ENCODE measurements around the gene TLR2.

DNA sequence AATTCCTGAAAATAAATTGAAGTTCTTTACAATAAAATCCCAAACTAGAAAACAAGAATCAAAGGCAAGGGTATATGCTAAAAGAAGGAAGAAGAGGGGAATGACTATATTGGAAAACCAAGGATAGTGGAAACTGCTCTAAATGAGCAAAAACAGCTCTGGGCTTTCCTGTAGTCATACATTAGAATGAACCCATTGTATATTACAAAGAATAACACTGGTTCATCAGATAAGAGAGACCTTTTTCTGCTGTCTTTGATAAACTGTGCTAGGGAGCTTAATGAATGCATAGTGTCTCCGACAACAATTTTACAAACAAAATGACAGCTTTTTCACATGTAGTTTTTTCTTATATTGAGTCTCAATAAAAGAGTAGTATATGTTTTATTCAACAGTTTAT, 26.6 kb downstream of the TLR2 start:
- TF ChIP-seq CTCF (conservative IDR thresholded peaks at IDR 0.05; ENCODE audit: low read length) (no peak), EZH2phosphoT487 (IDR thresholded peaks at IDR 0.05; ENCODE audit: borderline replicate concordance) (no peak)

Measured in Loucy (cell line).